Astrocyte (in vitro differentiated cells and primary cell): ENCODE measurements around the gene KIF1A.

Experiments used
- CTCF ChIP-seq: IDR thresholded peaks from 2 replicates; pipeline ENCODE4 v1.5.1; 2011; ENCODE audit warnings: low read depth, mild to moderate bottlenecking, inconsistent platforms, low read length, moderate library complexity; ENCODE audit not compliant: insufficient read depth
- EZH2 ChIP-seq: IDR thresholded peaks from 2 replicates; pipeline ENCODE4 v1.6.1; 2012; ENCODE audit warnings: mild to moderate bottlenecking, low read length, inconsistent platforms; ENCODE audit not compliant: insufficient read depth

GRCh38 chr2:240718896-240719490, 101.0 kb downstream of the KIF1A start:
- TF ChIP-seq CTCF (no peak), EZH2 (no peak)
